ENCODE measurements around the gene TPO.
"Not testable (repeated sequence)": the region's sequence is repeated elsewhere in the genome, so short reads cannot be mapped to it uniquely, and the experiment has no call there.

TPO gene

GRCh38 chr2:1556776-1557466 lies 143.7 kb downstream of the TPO start:
- DNase-seq (ENCODE audit: low spot score) = no peak

GRCh38 chr2:1557467-1557820 lies 144.2 kb downstream of the TPO start:
- no peak for DNase-seq (ENCODE audit: low spot score)

GRCh38 chr2:1559589-1560175 lies 146.4 kb downstream of the TPO start:
- no peak for DNase-seq (ENCODE audit: low spot score)

- DNase-seq (ENCODE audit: low spot score) = no peak
Observed at GRCh38 chr2:1561259-1561658, 148.0 kb downstream of the TPO start.

GRCh38 chr2:1561811-1562421 lies 148.7 kb downstream of the TPO start:
- no peak for DNase-seq (ENCODE audit: low spot score)

- DNase-seq (ENCODE audit: low spot score) = no peak
Observed at GRCh38 chr2:1563084-1563857, 150.0 kb downstream of the TPO start.

- no peak for DNase-seq (ENCODE audit: low spot score)
Observed at GRCh38 chr2:1563943-1564891, 151.0 kb downstream of the TPO start.

- DNase-seq (ENCODE audit: low spot score) = no peak
Observed at GRCh38 chr2:1567556-1568344, 154.5 kb downstream of the TPO start.

GRCh38 chr2:1568345-1568668 lies 155.0 kb downstream of the TPO start:
- not testable (repeated sequence) for DNase-seq (ENCODE audit: low spot score)

GRCh38 chr2:1569879-1570450 lies 156.7 kb downstream of the TPO start:
- DNase-seq (ENCODE audit: low spot score) = no peak

- no peak for DNase-seq (ENCODE audit: low spot score)
Observed at GRCh38 chr2:1571477-1572417, 158.5 kb downstream of the TPO start.

GRCh38 chr2:1572638-1573037 lies 159.4 kb downstream of the TPO start:
- no peak for DNase-seq (ENCODE audit: low spot score)

GRCh38 chr2:1577846-1578245 lies 164.6 kb downstream of the TPO start:
- DNase-seq (ENCODE audit: low spot score) = no peak

- DNase-seq (ENCODE audit: low spot score) = not testable (repeated sequence)
Observed at GRCh38 chr2:1581257-1581964, 168.1 kb downstream of the TPO start.

GRCh38 chr2:1581965-1582625 lies 168.8 kb downstream of the TPO start:
- no peak for DNase-seq (ENCODE audit: low spot score)

- no peak for DNase-seq (ENCODE audit: low spot score)
Observed at GRCh38 chr2:1582891-1583341, 169.7 kb downstream of the TPO start.

GRCh38 chr2:1584051-1584531 lies 170.8 kb downstream of the TPO start:
- no peak for DNase-seq (ENCODE audit: low spot score)
